Measurements from ENCODE around the gene NPAS3.

Gene NPAS3

GRCh38 chr14:33191855-33192254, 253.2 kb downstream of the NPAS3 start:
- DNase-seq: no peak

GRCh38 chr14:33194551-33194950, 255.9 kb downstream of the NPAS3 start:
- no peak for DNase-seq

GRCh38 chr14:33198684-33199083, 260.0 kb downstream of the NPAS3 start:
- DNase-seq: no peak

- no peak for DNase-seq
Measured at GRCh38 chr14:33201116-33201515, 262.4 kb downstream of the NPAS3 start.

- no peak for DNase-seq
Measured at GRCh38 chr14:33206981-33207380, 268.3 kb downstream of the NPAS3 start.

GRCh38 chr14:33207467-33208017, 268.9 kb downstream of the NPAS3 start:
- DNase-seq: no peak

- DNase-seq: no peak
Measured at GRCh38 chr14:33210311-33210710, 271.6 kb downstream of the NPAS3 start.

- DNase-seq: no peak
Measured at GRCh38 chr14:33218026-33218425, 279.3 kb downstream of the NPAS3 start.

GRCh38 chr14:33219957-33220356, 281.3 kb downstream of the NPAS3 start:
- no peak for DNase-seq

GRCh38 chr14:33229269-33229929, 290.7 kb downstream of the NPAS3 start:
- no peak for DNase-seq

- DNase-seq: no peak
Measured at GRCh38 chr14:33230021-33230420, 291.3 kb downstream of the NPAS3 start.

- no peak for DNase-seq
Measured at GRCh38 chr14:33232031-33232430, 293.4 kb downstream of the NPAS3 start.

GRCh38 chr14:33237115-33237740, 298.5 kb downstream of the NPAS3 start:
- DNase-seq: no peak

- DNase-seq: no peak
Measured at GRCh38 chr14:33239465-33239864, 300.8 kb downstream of the NPAS3 start.

- no peak for DNase-seq
Measured at GRCh38 chr14:33240466-33240865, 301.8 kb downstream of the NPAS3 start.

GRCh38 chr14:33241331-33241730, 302.7 kb downstream of the NPAS3 start:
- no peak for DNase-seq

GRCh38 chr14:33249233-33249820, 310.6 kb downstream of the NPAS3 start:
- DNase-seq: no peak

- DNase-seq: no peak
Measured at GRCh38 chr14:33250963-33251362, 312.3 kb downstream of the NPAS3 start.

GRCh38 chr14:33254342-33254741, 315.7 kb downstream of the NPAS3 start:
- DNase-seq: no peak

GRCh38 chr14:33254861-33255395, 316.2 kb downstream of the NPAS3 start:
- no peak for DNase-seq

- DNase-seq: no peak
Measured at GRCh38 chr14:33257796-33258195, 319.1 kb downstream of the NPAS3 start.

GRCh38 chr14:33259764-33260163, 321.1 kb downstream of the NPAS3 start:
- no peak for DNase-seq

- no peak for DNase-seq
Measured at GRCh38 chr14:33271216-33271615, 332.5 kb downstream of the NPAS3 start.

GRCh38 chr14:33271891-33272290, 333.2 kb downstream of the NPAS3 start:
- DNase-seq: no peak
